Measurements from ENCODE around the gene PDCD4. TPM values are rescaled to one million over a fixed set of nuclear protein-coding genes. Genes with fewer than 3 reads are reported as not detected.

Gene PDCD4
- total and polyA plus RNA-seq, 2 of the 13 experiments (the other 11 are each of a cell fraction or from before 2014, with no cell fraction given) = 22.8 to 56.2 TPM

GRCh38 chr10:110857265-110858171 lies 14.2 kb upstream of the PDCD4 start (continued):
- TF ChIP-seq PAX8 (CRISPR knock-in tag; IDR thresholded peaks at IDR 0.05; ENCODE audit: borderline replicate concordance) (no peak), PRMT3 (CRISPR knock-in tag; IDR thresholded peaks at IDR 0.05; ENCODE audit: borderline replicate concordance, low read depth) (no peak), ZBTB14 (CRISPR knock-in tag; IDR thresholded peaks at IDR 0.05) (no peak), EP300 (IDR thresholded peaks at IDR 0.05; ENCODE audit: low read depth in 2 of 2, low read length in 2 of 2) (peak in 1 of 2 experiments; percentile 49; a peak in 1 of 4 replicates), EP300 (CRISPR knock-in tag; IDR thresholded peaks at IDR 0.05; ENCODE audit: borderline replicate concordance) (no peak; the same call in 1 of the 2 replicates), ZSCAN30 (CRISPR knock-in tag; IDR thresholded peaks at IDR 0.05) (no peak), SMYD3 (CRISPR knock-in tag; IDR thresholded peaks at IDR 0.05) (0 out of 2 replicates have a peak, but pooled peaks have one; percentile 47), SALL1 (CRISPR knock-in tag; IDR thresholded peaks at IDR 0.05) (peak; percentile 73), IKZF5 (CRISPR knock-in tag; IDR thresholded peaks at IDR 0.05) (peak; percentile 57; the same call in 1 of the 2 replicates), BCLAF1 (IDR thresholded peaks at IDR 0.05) (no peak), FOSL2 (CRISPR knock-in tag; IDR thresholded peaks at IDR 0.05) (peak; percentile 74), HMG20B (CRISPR knock-in tag; conservative IDR thresholded peaks at IDR 0.05) (peak; percentile 79; the same call in 1 of the 2 replicates), ZNF264 (CRISPR knock-in tag; IDR thresholded peaks at IDR 0.05) (0 out of 2 replicates have a peak, but pooled peaks have one; percentile 18), ZNF609 (CRISPR knock-in tag; IDR thresholded peaks at IDR 0.05; ENCODE audit: borderline replicate concordance) (no peak; the same call in 1 of the 2 replicates), ZNF577 (CRISPR knock-in tag; IDR thresholded peaks at IDR 0.05; ENCODE audit: borderline replicate concordance, low read depth) (no peak), CC2D1A (CRISPR knock-in tag; IDR thresholded peaks at IDR 0.05) (no peak)
